Esophagus muscularis mucosa (tissue), 4 donors: ENCODE results near the gene ADD3.

Experiments
- CTCF ChIP-seq, 3 experiments: fragments of 200-600 bp in 2 of 3; fragments of 450-650 bp in 1 of 3; sonication (generic) in 2 of 3; IDR thresholded peaks; one replicate each; pipeline ENCODE4 v1.5.1; 2017 to 2019; ENCODE audit warnings: antibody characterized with exemption in 3 of 3, mild to moderate bottlenecking in 2 of 3, moderate library complexity in 1 of 3
- EP300 ChIP-seq: sonication (generic); formaldehyde crosslinking; IDR thresholded peaks from one replicate; pipeline ENCODE4 v1.6.1; 2017; ENCODE audit warnings: antibody characterized with exemption
- POLR2A ChIP-seq: fragments of 450-650 bp; IDR thresholded peaks from one replicate; pipeline ENCODE4 v1.6.1; 2017; ENCODE audit warnings: antibody characterized with exemption, moderate library complexity, mild to moderate bottlenecking, low read depth
- POLR2AphosphoS5 ChIP-seq, 2 donors: sonication (generic); formaldehyde crosslinking; IDR thresholded peaks; one replicate each; pipeline ENCODE4 v1.6.1; 2017; ENCODE audit warnings: antibody characterized with exemption in 2 of 2

- TF ChIP-seq POLR2A (no peak), CTCF (IDR thresholded peaks at IDR 0.05) (no peak), POLR2AphosphoS5 (IDR thresholded peaks at IDR 0.05) (no peak), EP300 (no peak)
These were observed 26.0 kb downstream of the ADD3 start for GRCh38 chr10:110033701-110034235.
